Inferior parietal cortex (tissue), 1 donor: Measurements from ENCODE around the gene UBE2Q1.
"Not testable (repeated sequence)": the region's sequence is repeated elsewhere in the genome, so short reads cannot be mapped to it uniquely, and the experiment has no call there.

Source experiments
- DNase-seq: peaks from one replicate; pipeline ENCODE4 v3.0.0-alpha.2; 2016; ENCODE audit errors: extremely low spot score

Gene UBE2Q1

DNA sequence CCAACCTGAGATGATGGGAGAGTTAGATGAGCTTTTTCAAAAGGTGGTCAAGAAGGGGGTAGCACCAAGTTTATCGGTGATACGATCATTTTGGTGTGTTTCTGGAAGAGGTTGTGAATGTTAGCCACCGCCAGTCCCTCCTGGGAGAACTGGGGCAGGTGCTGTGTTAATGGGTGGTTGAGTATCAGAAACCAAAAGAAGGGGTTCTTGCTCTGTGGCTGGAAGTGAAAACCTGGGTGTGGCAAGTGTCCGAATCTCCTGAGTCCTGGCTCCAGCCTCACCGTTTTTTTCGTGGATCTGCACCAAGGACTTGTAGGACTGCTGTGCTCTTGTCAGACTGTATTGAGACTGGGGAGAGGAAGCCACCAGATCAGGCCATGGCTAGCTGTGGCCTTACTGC lies 7.8 kb downstream of the UBE2Q1 start:
- no peak for DNase-seq

DNA sequence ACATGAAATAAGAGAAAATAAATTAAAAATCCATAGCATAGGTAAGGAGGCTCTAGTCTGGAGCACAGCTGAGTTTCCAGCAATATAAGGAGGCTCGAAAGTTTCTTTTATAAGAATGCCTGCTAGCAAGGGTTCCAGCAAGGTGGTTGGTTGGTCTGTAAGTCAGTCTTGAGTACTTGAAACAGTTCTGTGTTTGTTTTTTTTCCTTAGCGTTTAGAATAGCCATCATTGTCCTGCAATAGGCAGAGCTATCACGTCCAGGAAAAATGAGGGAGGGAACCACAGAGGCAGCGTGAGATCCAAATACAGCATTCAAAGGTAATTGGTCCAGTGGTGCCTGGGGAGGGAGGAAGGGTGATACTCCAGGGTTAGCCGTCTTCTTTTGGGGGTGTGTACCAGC lies 8.4 kb downstream of the UBE2Q1 start:
- DNase-seq: no peak

DNA sequence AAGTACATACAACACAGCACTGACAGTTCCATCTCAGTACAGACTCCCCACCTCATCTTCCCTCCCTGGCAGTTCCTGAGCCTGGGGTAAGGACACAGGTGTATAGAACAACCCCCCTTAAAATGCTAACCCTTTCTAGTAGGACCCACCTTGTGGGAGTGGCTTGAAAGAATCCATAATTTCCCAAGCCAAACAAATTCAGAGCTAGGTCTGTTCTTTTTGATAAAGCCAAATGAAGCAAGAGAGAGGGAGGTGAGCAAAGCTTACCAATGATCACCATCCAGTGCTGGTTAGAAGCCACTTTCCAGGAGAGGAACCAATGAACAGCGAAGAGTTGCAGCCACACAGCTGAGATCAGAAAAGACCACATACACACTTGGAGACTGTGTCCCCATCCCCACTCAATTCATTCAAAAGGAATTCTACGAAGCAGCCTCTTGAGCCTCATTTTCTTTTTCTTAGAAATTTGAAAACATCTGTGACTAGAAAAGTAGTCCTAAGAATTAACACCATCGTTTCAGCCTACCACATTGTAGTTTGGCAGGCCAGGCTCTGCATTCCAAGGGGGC lies 9.2 kb downstream of the UBE2Q1 start:
- DNase-seq: no peak

DNA sequence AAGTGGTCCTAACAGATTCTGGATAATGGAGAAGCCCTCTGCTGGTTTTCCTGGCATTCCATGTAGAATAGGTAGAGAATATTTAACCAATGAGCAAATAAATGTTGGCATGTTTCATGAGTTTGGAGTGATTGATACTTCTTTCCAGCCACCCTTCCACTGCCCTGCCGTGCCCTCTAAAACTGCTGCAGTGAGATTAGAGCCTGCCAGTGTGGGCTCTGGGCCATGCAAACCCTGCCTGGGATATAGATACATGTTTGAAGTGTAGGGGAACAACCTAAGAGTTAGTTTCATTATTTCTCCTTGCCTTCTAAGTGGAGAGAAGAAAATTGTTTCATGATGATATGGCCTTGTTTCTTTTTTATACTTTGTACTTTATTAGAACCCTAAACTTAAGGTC lies 10.4 kb downstream of the UBE2Q1 start:
- no peak for DNase-seq

DNA sequence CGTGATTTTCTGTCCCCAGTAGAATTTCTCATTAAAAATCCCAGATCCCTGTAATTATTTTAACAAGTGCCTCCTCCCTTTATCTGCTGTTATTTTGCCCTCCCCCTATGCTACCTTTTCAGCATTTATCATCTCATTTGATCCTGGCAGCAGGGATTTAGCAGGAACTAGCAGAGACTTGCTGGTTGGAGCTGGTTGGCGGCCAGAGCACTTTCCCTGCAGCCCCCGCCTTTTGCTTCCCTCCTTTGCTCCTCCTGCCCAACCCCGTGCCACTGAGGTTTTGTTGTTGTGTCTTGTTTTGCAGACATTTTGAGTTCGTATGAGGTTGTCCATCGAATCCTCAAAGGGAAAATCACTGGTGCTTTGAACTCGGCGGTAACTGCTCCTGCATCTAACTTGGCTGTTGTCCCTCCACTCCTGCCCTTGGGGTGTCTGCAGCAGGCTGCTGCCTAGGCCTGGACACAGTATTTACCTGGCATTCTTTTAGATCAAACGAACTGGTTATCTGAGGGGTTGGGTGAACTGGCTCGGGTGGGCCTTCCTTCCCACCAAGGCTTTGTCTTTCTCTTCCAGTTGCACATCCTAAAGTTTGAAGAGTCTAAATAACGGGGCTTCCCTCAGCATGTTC lies 11.2 kb downstream of the UBE2Q1 start:
- no peak for DNase-seq

DNA sequence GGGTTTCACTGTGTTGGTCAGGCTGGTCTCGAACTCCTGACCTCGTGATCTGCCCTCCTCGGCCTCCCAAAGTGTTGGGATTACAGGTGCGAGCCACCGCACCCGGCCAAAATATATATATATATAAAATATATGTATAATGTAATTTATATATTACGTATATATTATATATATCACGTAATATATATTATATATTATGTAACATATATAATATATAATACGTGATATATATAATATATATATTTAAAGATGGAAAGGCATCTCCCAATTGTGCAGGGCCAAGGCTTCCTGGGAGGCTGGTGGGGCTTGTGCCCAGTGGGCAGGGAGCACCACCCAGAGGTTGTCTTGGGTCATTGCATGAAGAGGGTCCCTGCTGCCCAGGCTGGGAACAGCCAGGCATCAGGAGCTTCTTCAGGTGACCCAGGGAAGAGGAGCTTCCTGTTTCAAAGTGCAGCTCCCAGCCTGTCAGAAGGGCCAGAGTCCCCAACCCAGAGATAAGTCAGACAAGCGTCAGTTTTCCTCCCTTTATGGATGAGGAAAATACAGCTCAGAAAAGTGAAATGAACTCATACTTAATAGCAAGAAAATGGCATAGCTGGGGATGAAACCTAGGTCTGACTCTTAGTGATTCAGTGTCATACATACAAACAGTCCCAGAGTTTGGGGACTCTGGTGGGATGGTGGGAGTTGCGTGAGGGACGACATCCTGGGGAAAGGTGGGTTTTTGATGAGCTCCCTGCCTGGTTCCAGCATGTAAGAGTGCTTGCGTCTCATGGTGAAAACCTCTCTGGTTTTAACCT lies 12.0 kb downstream of the UBE2Q1 start:
- peak; percentile 55 for DNase-seq

DNA sequence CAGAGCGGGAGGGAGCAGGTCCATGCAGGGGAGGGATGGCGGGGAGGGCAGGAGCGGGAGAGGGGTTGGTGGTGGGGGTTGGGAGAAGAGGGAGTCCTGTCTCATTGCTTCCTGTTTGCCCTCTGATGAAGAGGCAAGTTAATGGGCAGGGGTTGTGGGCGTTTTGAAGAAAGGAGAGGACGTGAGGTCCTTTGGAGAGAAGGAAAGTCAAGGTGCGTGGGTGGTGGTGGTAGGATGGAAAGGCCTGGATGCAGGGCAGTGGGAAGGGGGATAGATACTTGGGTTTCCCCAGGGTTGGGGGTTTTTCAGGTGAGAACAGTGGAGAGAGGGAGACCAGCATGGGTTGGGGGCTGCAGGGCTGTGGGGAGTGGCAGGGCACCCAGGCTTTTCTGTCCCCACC lies 17.2 kb downstream of the UBE2Q1 start:
- DNase-seq: no peak

DNA sequence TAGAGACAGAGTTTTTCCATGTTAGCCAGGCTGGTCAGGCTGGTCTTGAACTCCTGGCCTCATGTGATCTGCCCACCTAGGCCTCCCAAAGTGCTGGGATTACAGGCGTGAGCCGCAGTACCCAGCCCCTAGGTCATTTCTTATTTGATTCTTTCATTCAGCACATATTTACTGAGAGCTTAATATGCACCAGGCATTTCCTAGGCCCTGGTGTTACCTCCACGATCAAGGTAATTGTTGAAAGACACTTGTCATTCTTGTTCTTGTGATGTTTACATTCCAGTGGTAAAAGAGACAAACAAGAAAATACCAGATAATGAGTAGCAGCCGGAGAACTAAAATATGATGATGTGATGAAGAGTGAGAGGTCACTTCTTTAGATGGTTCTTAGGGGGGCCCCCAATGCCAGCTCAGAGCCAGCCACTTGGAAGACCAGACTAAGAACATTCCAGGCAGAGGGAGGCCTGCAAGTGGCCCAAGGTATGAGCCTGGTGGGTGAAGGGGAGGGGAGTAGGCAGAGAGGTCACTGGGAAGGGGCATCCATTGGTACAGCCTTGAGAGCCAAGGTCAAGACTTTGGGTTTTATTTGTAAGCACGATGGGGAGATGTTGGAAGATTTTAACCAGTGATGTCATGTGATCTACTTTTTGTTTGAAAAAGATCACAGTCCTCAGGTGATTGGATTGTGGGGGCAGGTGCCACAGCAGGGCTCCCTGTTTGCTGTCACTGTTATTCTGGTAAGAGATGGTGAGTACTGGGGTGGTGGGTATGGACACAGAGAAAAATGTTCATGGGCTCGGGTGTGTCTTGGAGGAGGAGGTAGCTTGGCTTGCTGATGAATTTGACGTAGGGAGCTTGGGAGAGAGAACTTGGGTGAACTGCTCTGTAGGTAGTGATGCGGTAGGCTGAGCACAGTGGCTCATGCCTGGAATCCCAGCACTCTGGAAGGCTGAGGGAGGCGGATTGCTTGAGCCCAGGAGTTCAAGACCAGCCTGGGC lies 18.7 kb downstream of the UBE2Q1 start:
- DNase-seq: no peak

DNA sequence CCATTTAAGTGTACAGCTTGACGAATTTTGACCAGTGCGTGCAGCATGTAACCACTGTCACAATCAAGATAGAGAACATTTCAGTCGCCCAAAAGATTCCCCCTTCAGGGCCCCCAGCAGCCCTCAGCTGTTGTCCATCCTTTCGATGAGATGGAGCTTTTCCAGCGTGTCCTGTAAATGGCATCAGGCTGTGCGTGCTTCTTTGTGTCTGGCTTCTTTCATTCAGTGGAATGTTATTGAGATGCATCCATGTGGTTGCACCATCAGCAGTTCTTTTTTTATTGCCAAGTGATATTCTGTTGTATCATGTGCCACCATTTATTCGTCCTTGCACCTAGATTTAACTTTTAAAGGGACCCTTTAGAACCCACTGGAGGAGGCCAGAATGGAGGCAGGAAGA lies 21.9 kb downstream of the UBE2Q1 start:
- no peak for DNase-seq

DNA sequence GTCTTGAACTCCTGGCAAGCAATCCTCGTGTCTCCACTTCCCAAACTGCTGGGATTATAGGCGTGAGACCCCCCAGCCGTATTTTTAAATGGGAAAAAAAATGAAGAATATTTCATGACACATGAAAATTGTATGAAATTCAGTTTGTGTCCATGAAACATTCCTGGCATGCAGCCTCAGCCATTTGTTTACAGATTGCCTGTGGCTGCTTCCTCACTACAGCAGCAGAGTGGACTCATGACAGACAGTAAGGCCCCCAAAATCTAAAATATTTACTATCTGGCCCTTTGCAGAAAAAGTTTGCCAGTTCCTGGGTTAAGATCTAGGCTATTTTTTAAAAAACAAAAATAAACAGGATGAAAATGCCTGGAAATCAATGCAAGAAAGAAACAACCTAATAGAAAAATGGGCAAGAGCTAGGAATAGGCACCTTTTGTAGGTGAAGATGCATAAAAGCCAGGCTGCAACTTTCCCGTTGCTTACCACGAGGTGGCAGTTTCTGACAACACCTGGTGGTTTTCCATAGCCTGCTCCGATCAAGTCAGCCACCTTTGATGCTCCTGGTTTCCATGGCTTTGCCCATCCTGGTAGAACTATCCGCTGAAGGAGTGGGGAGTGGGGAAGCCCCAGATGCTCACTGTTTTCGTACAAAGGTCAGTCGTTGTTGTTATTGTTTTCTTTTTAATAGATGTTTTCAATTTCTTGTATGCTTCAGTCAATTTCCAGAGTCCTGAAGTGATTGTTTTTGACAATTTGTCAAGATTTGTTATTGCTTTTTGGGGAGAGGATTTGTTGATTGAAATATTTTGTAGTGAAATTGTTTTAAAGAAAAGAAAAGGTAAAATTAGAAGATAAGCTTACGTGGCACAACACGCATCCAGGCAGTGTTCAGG lies 24.3 kb downstream of the UBE2Q1 start:
- no peak for DNase-seq

DNA sequence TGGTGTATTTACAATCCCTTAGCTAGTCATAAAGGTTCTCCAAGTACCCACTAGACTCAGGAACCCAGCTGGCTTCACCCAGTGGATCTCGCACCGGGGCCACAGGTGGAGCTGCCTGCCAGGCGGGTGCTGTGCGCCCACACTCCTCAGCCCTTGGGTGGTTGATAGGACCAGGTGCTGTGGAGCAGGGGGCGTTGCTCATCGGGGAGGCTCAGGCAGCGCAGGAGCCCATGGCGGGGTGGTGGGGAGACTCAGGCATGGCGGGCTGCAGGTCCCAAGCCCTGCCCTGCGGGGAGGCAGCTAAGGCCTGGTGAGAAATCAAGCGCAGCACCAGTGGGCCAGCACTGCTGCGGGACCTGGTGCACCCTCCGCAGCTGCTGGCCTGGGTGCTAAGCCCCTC lies 26.5 kb downstream of the UBE2Q1 start:
- DNase-seq: not testable (repeated sequence)

DNA sequence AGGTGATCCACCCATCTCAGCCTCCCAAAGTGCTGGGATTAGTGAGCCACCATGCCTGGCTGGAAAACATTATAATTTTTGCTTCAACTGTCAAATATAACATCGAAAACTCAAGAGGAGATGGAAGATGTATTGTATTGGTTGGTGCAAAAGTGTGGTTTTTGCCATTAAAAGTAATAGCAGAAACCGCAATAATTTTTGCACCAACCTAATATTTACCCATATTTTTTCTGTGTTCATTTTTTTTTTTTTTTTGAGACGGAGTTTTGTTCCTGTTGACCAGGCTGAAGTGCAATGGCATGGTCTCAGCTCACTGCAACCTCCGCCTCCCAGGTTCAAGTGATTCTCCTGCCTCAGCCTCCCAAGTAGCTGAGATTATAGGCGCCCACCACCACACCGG lies 29.2 kb downstream of the UBE2Q1 start:
- no peak for DNase-seq

DNA sequence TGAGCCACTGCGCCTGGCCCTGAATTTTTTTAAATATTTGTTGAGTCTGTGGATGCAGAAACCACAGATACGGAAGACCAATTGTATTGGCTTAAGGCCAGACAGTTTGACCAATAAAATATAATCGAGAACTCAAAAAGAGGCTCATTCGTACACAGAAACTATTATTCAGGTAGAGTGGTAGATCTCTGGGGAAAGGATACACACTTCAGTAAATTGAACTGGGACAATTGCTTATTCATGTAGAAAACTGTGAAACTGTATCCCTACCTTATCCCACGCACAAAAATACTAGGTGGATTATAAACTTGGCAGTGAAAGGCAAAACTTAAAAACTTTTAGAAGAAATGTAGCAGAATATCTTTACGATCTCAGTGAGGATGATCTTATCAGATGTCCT lies 31.3 kb downstream of the UBE2Q1 start:
- no peak for DNase-seq

DNA sequence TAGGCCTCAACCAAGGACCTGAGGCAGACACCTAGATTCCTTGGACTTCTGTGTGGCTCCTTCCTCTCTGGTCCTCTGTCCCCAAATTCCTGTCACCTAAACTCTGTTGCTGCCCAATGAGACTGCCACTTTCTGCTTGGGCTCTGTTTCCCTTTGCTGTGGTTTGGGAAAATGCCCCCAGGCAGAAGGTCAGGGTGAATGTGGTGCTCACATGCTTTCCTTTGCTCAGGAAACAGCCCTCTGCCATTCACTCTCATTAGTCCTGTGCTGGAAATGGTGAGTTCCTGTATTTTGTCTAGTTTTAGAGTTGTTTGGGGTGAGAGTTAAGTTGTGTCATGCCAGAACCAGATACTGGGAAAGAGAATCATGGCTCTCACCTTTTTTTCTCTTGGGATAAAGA lies 33.6 kb downstream of the UBE2Q1 start:
- no peak for DNase-seq

DNA sequence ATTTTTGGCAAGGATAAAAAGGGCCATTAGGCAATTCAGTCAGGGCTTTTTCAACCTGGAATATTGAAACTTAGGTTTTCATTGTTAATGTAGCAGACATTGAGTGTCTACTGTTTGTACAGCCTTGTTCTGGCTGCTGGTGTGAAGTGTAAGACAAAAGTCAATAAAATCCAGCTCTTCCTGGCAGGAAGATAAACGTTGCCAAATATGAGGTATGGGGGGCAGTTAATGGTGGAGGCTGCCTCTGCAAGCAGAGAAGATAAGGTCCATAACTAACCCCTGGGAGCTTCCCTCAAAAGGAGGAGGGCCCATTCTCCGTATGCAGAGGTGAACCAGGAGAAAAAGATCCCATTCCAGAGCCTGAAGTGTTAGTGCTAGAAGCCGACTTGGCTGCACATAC lies 36.8 kb downstream of the UBE2Q1 start:
- no peak for DNase-seq

DNA sequence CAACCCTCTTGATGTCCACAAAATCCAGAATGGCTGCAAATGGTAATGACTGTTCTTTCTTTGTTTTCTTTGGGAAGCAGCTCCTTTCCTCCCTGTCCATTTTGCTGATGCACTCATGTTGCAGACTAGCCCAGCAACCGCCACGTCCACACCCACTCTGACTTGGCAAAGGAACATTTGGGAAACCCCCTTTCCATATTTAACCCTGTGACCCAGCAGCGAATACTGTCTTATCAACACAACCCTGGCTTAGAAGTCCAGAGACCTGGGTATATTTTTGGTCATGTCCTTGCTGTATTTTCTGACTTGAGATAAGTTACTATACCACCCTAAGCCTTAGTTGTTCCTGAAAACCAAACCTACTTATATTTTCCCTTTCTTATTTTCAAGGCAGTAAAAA lies 38.1 kb downstream of the UBE2Q1 start:
- no peak for DNase-seq

DNA sequence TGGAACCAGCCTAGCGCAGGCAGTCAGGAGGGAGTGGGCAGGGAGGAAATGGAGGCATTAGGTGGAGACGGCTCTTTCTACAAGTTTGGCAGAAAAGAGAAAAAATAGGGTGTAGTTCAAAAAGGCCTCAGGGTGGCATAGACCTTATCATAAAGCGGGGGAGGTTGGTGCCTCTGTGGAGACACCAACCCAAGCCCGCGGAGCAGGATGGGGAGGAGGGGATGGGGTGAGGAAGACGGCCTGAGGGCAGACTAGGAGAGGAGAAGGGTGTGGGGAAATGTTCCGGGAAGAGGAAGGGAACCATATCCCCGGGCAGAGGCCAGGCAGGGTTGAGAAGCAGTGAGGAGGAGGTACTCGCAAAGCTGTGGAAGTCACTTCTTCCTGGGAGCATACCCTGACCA lies 38.9 kb downstream of the UBE2Q1 start:
- DNase-seq: no peak

DNA sequence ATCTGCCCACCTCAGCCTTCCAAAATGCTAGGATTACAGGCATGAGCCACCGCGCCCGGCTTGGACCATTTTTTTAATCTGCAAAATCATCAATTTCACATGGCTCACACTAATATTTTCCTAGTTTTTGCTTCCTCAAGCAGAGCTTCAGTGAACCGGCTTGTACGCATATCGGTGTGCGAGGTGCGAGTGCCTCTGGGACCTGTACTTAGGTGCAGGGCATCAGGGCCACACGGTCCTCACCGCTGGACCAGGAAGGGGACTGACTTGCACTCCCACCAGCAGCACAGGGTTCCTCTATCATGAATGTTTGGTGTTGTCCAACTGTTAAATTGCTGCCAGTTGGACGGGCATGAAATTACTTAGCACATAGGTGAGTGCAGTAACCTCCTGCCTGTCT lies 40.8 kb downstream of the UBE2Q1 start:
- DNase-seq: no peak

DNA sequence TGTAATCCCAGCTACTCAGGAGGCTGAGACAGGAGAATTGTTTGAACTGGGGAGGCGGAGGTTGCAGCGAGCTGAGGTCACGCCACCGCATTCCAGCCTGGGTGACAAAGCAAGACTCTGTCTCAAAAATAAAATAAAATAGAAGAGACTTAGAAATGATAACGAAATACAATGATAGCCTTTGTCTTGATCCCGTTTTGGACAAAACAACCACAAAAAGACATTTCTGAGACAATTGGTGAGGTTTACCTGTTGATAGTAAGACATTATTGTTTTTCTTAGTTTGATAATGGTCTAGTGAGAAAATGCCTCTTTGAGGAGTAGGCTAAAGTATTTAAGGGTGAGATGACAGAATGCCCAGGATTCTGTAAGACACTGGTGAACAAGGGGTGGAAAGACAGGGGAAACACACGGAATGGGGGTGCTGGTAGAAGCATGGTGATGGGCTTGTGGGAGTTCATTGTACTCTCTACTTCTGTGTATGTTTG lies 44.4 kb downstream of the UBE2Q1 start:
- no peak for DNase-seq

DNA sequence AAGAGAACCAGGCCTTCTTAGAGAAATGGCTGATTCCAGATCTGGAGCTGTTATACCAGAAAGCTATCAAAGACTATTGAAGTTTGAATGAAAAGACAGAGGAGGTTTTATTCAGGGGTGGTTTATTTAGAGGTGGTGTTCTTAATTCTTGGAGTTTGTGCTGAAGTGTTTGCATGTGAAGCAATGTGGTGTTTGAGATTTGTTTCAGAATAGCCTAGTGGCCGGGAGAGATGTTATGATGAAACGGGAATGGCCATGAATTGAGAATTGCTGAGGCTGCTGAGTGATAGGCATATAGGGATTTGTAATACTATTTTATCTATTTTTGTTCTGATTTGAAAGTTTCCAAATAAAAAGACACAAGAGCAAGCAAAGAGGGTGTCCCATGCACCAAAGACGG lies 45.7 kb downstream of the UBE2Q1 start:
- DNase-seq: no peak

DNA sequence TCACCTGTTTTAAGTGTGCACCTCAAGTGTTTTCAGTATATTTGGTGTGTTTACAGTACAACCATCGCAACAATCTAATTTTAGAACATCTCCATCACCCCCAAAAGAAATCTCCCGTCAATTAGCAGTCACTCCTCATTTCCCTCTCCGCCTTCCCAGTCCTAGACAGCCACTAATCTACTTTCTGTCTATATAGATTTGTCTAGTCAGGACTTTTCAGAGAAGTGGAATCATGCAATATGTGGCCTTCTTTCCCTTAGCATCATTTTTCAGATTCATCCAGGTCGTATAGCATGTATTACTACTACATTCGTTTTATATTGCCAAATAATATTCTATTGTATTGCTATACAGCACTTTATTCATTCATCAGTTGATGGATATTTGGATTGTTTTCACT lies 54.6 kb downstream of the UBE2Q1 start:
- DNase-seq: no peak
